H1 (cell line): ENCODE data around the gene GFOD1. TPM values are rescaled to one million over a fixed set of nuclear protein-coding genes. Genes with fewer than 3 reads are reported as not detected.

Experiments used
- CTCF ChIA-PET: fragments of 300-600 bp; sonication (Branson Sonifier 250); formaldehyde crosslinking; loops from one replicate; lab custom pipeline; 2021; ENCODE audit not compliant: partially characterized antibody; lab: Charles Lee
- POLR2A ChIA-PET: fragments of 300-600 bp; sonication (Branson Sonifier 250); formaldehyde crosslinking; loops from one replicate; lab custom pipeline; 2021; ENCODE audit warnings: inconsistent platforms; ENCODE audit not compliant: partially characterized antibody; lab: Charles Lee
- DNase-seq, 2 experiments: peaks; one replicate each; pipeline versions ENCODE4 v3.0.0 to v3.0.0-alpha.2; 2010 to 2022; ENCODE audit warnings: low spot score in 2 of 2, low read depth in 1 of 2, mixed read lengths in 1 of 2
- FAIRE-seq: peaks from 2 replicates; lab custom pipeline; 2011; peaks lifted over from hg19 to GRCh38; lab: Jason Lieb, UNC
- H2AFZ ChIP-seq: 2 replicates; pipeline ENCODE4 v1.8.1; 2012; ENCODE audit warnings: low read length, inconsistent platforms
- H2AK5ac ChIP-seq: 2 replicates; pipeline ENCODE4 v1.6.1; 2013; ENCODE audit warnings: low read depth, low read length
- H2BK120ac ChIP-seq: replicated peaks from 2 replicates; pipeline ENCODE3; 2013; ENCODE audit warnings: low read depth, low read length, inconsistent platforms
- H2BK12ac ChIP-seq: 2 replicates; pipeline ENCODE4 v1.6.1; 2013; ENCODE audit warnings: low read depth, low read length
- H2BK15ac ChIP-seq: 2 replicates; pipeline ENCODE4 v1.6.1; 2013; ENCODE audit warnings: low read length
- H2BK20ac ChIP-seq: 2 replicates; pipeline ENCODE4 v1.6.1; 2013; ENCODE audit warnings: low read length
- H2BK5ac ChIP-seq: 2 replicates; pipeline ENCODE4 v1.6.1; 2013; ENCODE audit warnings: low read depth, low read length
- H3K14ac ChIP-seq: 2 replicates; pipeline ENCODE4 v1.6.1; 2013; ENCODE audit warnings: inconsistent platforms; ENCODE audit not compliant: insufficient read length
- H3K18ac ChIP-seq: 2 replicates; pipeline ENCODE4 v1.6.1; 2013; ENCODE audit warnings: low read length; ENCODE audit errors: extremely low read depth
- H3K23ac ChIP-seq: 2 replicates; pipeline ENCODE4 v1.6.1; 2013; ENCODE audit warnings: inconsistent platforms; ENCODE audit not compliant: insufficient read length
- H3K23me2 ChIP-seq: 2 replicates; pipeline ENCODE4 v1.6.1; 2013; ENCODE audit warnings: low read depth, low read length
- H3K27ac ChIP-seq: 2 replicates; pipeline ENCODE4 v1.6.1; 2011; ENCODE audit warnings: low read depth, low read length, inconsistent platforms
- H3K27me3 ChIP-seq, 4 experiments: replicated peaks in 1 of 4; 1 replicate in 1 of 4; 2 replicates in 3 of 4; pipeline versions ENCODE4 v1.6.1 to v1.8.1; 2011 to 2013; ENCODE audit warnings: low read length in 3 of 4, mild to moderate bottlenecking in 3 of 4, inconsistent platforms in 2 of 4, mixed read lengths in 2 of 4, moderate library complexity in 1 of 4; ENCODE audit not compliant: control insufficient read depth in 3 of 4, insufficient read depth in 3 of 4; ENCODE audit errors: extremely low read depth in 1 of 4
- H3K36me3 ChIP-seq, 4 experiments: 2 replicates each; pipeline versions ENCODE4 v1.6.1 to v1.8.1; 2011 to 2013; ENCODE audit warnings: mild to moderate bottlenecking in 4 of 4, low read length in 3 of 4, moderate library complexity in 2 of 4, control low read depth in 1 of 4, inconsistent platforms in 1 of 4; ENCODE audit not compliant: insufficient read depth in 4 of 4, control insufficient read depth in 2 of 4
- H3K4ac ChIP-seq: replicated peaks from 2 replicates; pipeline ENCODE3; 2013; ENCODE audit warnings: low read length, low read depth, mixed read lengths, inconsistent platforms; ENCODE audit not compliant: insufficient read length
- H3K4me1 ChIP-seq, 4 experiments: replicated peaks in 1 of 4; 1 replicate in 1 of 4; 2 replicates in 3 of 4; pipeline versions ENCODE4 v1.6.1 to v1.8.1; 2011 to 2013; ENCODE audit warnings: low read length in 3 of 4, inconsistent platforms in 2 of 4, mixed read lengths in 1 of 4; ENCODE audit not compliant: insufficient read depth in 4 of 4, control insufficient read depth in 3 of 4
- H3K4me2 ChIP-seq, 2 experiments: 2 replicates each; pipeline versions ENCODE4 v1.6.1 to v1.8.1; 2011 to 2013; ENCODE audit warnings: low read depth in 2 of 2, low read length in 2 of 2, control low read depth in 1 of 2, inconsistent platforms in 1 of 2, mild to moderate bottlenecking in 1 of 2; ENCODE audit not compliant: insufficient read depth in 1 of 2
- H3K4me3 ChIP-seq, 4 experiments: fragments of 200-600, 300-600 bp in 1 of 4; sonication (generic), shearing (Covaris generic), sonication (Bioruptor Twin) in 1 of 4; 2 replicates each; pipeline versions ENCODE4 v1.5.1 to v1.8.1; 2011 to 2016; ENCODE audit warnings: low read length in 4 of 4, low read depth in 3 of 4, control low read depth in 2 of 4, inconsistent platforms in 2 of 4, mild to moderate bottlenecking in 2 of 4, mixed read lengths in 1 of 4, moderate library complexity in 1 of 4; ENCODE audit not compliant: insufficient read depth in 2 of 4; ENCODE audit errors: extremely low read depth in 1 of 4
- H3K56ac ChIP-seq: replicated peaks from 2 replicates; pipeline ENCODE3; 2013; ENCODE audit warnings: low read depth, mild to moderate bottlenecking, mixed read lengths, low read length, inconsistent platforms; ENCODE audit not compliant: insufficient read length
- H3K79me1 ChIP-seq: 2 replicates; pipeline ENCODE4 v1.6.1; 2013; ENCODE audit warnings: low read depth, low read length, control low read depth
- H3K79me2 ChIP-seq, 2 experiments: 2 replicates each; pipeline versions ENCODE4 v1.6.1 to v1.8.1; 2012 to 2013; ENCODE audit warnings: low read length in 2 of 2, mild to moderate bottlenecking in 2 of 2, inconsistent platforms in 1 of 2; ENCODE audit not compliant: insufficient read depth in 2 of 2, control insufficient read depth in 1 of 2
- H3K9ac ChIP-seq, 4 experiments: replicated peaks in 1 of 4; 1 replicate in 1 of 4; 2 replicates in 3 of 4; pipeline versions ENCODE4 v1.6.1 to v1.8.1; 2011 to 2013; ENCODE audit warnings: low read depth in 3 of 4, low read length in 3 of 4, control low read depth in 2 of 4, mild to moderate bottlenecking in 2 of 4, moderate library complexity in 2 of 4, inconsistent platforms in 1 of 4; ENCODE audit errors: extremely low read depth in 1 of 4
- H3K9me3 ChIP-seq, 2 experiments: 2 replicates each; pipeline versions ENCODE4 v1.6.1 to v1.8.1; 2012 to 2013; ENCODE audit warnings: mild to moderate bottlenecking in 2 of 2, moderate library complexity in 2 of 2, control low read depth in 1 of 2, inconsistent platforms in 1 of 2, low read depth in 1 of 2, low read length in 1 of 2, mixed read lengths in 1 of 2; ENCODE audit not compliant: insufficient read depth in 2 of 2
- H4K20me1 ChIP-seq, 2 experiments: replicated peaks in 1 of 2; 2 replicates each; pipeline versions ENCODE3 to v1.8.1; 2011 to 2013; ENCODE audit warnings: inconsistent platforms in 2 of 2, low read length in 2 of 2, mild to moderate bottlenecking in 1 of 2; ENCODE audit not compliant: insufficient read depth in 2 of 2, control insufficient read depth in 1 of 2
- H4K5ac ChIP-seq: 2 replicates; pipeline ENCODE4 v1.6.1; 2013; ENCODE audit warnings: low read length, low read depth, mixed read lengths, inconsistent platforms; ENCODE audit not compliant: insufficient read length
- H4K8ac ChIP-seq: 2 replicates; pipeline ENCODE4 v1.8.0; 2013; ENCODE audit warnings: mild to moderate bottlenecking, moderate library complexity, low read length, inconsistent platforms; ENCODE audit not compliant: insufficient read depth; ENCODE audit errors: extremely low read depth
- H4K91ac ChIP-seq: replicated peaks from 2 replicates; pipeline ENCODE3; 2013; ENCODE audit warnings: low read length, mixed read lengths, inconsistent platforms; ENCODE audit not compliant: insufficient read length
- ASH2L ChIP-seq: fragments of 200-600, 300-600 bp; sonication (generic); IDR thresholded peaks from one replicate; pipeline ENCODE4 v1.7.1; 2017; ENCODE audit warnings: low read length
- CBX5 ChIP-seq: fragments of 300-800, 300-1000 bp; sonication (generic); IDR thresholded peaks from 2 replicates; pipeline ENCODE4 v1.7.1; 2016; ENCODE audit warnings: antibody characterized with exemption, low read length, low read depth
- CBX8 ChIP-seq: fragments of 300-800, 300-1000 bp; sonication (generic); IDR thresholded peaks from 2 replicates; pipeline ENCODE4 v1.7.1; 2016; ENCODE audit warnings: low read depth, low read length, borderline replicate concordance
- CEBPB ChIP-seq: IDR thresholded peaks from 2 replicates; pipeline ENCODE4 v1.6.1; 2012; ENCODE audit warnings: low read depth, low read length
- CHD1 ChIP-seq: IDR thresholded peaks from 2 replicates; pipeline ENCODE4 v1.6.1; 2012; ENCODE audit warnings: low read depth, low read length, improper control_type of control experiment
- FOSL1 ChIP-seq: IDR thresholded peaks from 2 replicates; pipeline ENCODE4 v1.6.1; 2011; ENCODE audit warnings: mild to moderate bottlenecking, low read depth, low read length, moderate library complexity; ENCODE audit not compliant: insufficient read depth
- KDM1A ChIP-seq: fragments of 200-600, 300-600 bp; sonication (generic); IDR thresholded peaks from 2 replicates; pipeline ENCODE4 v1.7.1; 2016; ENCODE audit warnings: mild to moderate bottlenecking, low read length, borderline replicate concordance
- KDM4A ChIP-seq: IDR thresholded peaks from one replicate; pipeline ENCODE4 v1.7.1; 2012; ENCODE audit warnings: low read depth, mild to moderate bottlenecking, moderate library complexity, low read length, inconsistent platforms; ENCODE audit not compliant: severe bottlenecking
- MAFK ChIP-seq: IDR thresholded peaks from 2 replicates; pipeline ENCODE4 v1.6.1; 2012; ENCODE audit warnings: low read depth, mild to moderate bottlenecking, improper control_type of control experiment, low read length
- POU5F1 ChIP-seq: IDR thresholded peaks from 2 replicates; pipeline ENCODE4 v1.6.1; 2011; ENCODE audit warnings: low read depth, mild to moderate bottlenecking, low read length, moderate library complexity
- RAD21 ChIP-seq, 2 experiments: IDR thresholded peaks in 1 of 2; conservative IDR thresholded peaks in 1 of 2; 2 replicates each; pipeline ENCODE4 v1.6.1; 2011; ENCODE audit warnings: low read depth in 2 of 2, low read length in 2 of 2, improper control_type of control experiment in 1 of 2, inconsistent platforms in 1 of 2, mild to moderate bottlenecking in 1 of 2, moderate library complexity in 1 of 2
- RBBP5 ChIP-seq: IDR thresholded peaks from 2 replicates; pipeline ENCODE4 v1.7.1; 2012; ENCODE audit warnings: low read depth, mild to moderate bottlenecking, inconsistent platforms, low read length, moderate library complexity, borderline replicate concordance
- TCF12 ChIP-seq: IDR thresholded peaks from 2 replicates; pipeline ENCODE4 v1.6.1; 2011; ENCODE audit warnings: low read depth, mild to moderate bottlenecking, low read length
- WGBS, 2 experiments: shearing (Covaris generic) in 1 of 2; methylation state at CpG; one replicate each; pipeline versions ENCODE4 v1.1.6 to v1.1.7; 2013 to 2015; ENCODE audit warnings: low lambda C conversion rate in 2 of 2, mixed read lengths in 2 of 2, inconsistent platforms in 1 of 2, low coverage in 1 of 2, missing lambda C conversion rate in 1 of 2; ENCODE audit not compliant: insufficient replicate concordance in 2 of 2, insufficient coverage in 1 of 2, insufficient read length in 1 of 2; ENCODE audit errors: extremely low coverage in 1 of 2, missing lambda C conversion rate in 1 of 2; 5-methylcytosine and 5-hydroxymethylcytosine counted together
- polyA plus RNA-seq, 7 experiments: library from polyadenylated mRNA; depleted of rRNA in 3 of 7; stranded (reverse) in 5 of 7; unstranded in 2 of 7; fragments of >200 nt in 5 of 7; fragments of 200-250 nt in 2 of 7; gene quantifications; 1 replicate in 5 of 7; 2 replicates in 1 of 7; 4 replicates in 1 of 7; pipeline versions ENCODE4 v1.2.1 to v1.2.3, GENCODE V29; 2011 to 2013; ENCODE audit warnings: missing spikeins in 2 of 7, mixed read lengths in 2 of 7
- total RNA-seq: library from RNA; stranded (reverse); fragmentation: NEBNext Ultra II Directional; extraction: Animal tissue kit (Norgen Biotek cat#: 25700); gene quantifications from 2 replicates; pipeline ENCODE4 v1.2.1, GENCODE V29; 2021

Gene GFOD1
- total and polyA plus RNA-seq, 2 of the 8 experiments (the other 6 are each of a cell fraction or from before 2014, with no cell fraction given): 2.5 to 8.8 TPM

DNA sequence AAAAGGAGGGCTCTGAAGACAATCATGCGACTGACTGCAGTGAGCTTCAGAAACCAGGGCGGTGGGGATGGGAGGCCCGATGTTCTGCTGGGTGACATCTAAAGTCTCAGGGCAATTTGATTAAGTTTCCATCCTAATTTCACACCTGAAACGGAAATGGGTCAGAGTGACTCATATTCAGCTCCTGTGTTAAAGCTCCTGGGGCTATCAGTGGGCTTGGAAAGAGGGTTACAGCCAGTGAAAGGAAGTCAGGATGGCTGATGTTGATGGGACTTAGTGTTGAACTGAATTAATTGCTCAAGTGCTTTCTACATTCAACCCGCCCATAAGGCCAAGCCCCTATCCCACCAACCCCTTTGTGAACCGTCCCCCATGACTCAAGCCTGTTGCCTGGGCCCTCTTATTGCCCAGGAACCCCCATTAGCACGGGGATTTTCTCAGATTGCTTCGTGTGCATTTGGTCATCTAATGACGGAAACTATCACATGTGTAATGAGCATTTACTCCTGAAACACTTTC is 112.0 kb downstream of the GFOD1 start:
- POLR2A ChIA-PET: interaction anchor here (0.8 kb wide), 1 partner anchor 9 kb away, joined by 3 read pairs; no protein-coding TSS in a partner anchor
- no peak overlapping the region for H4K91ac ChIP-seq
- H3K27ac ChIP-seq: no peak overlapping the region
- no peaks in the 10 kb centered on the region; the same call in 1 of the 2 replicates for H3K23me2 ChIP-seq
- 96% methylated on average over 9 of the region's 9 CpGs; no CpG with 5 or more reads in 1 of the 2 experiments for WGBS, 2 experiments
- H3K14ac ChIP-seq: no peak overlapping the region
- no peak overlapping the region for H3K4ac ChIP-seq
- no peak overlapping the region for H4K8ac ChIP-seq
- peaks cover 0 to 3% (median 0%) of the 10 kb centered on the region in 4 experiments; a peak in 1 of 7 replicates for H3K4me1 ChIP-seq
- no peak overlapping the region for H2BK12ac ChIP-seq
- no peak overlapping the region for H2BK5ac ChIP-seq
- no peak overlapping the region for H2BK120ac ChIP-seq
- no peak overlapping the region for H3K18ac ChIP-seq
- H3K27me3 ChIP-seq: no peaks in the 10 kb centered on the region
- no peak for FAIRE-seq
- H3K23ac ChIP-seq: no peak overlapping the region
- no peaks in the 10 kb centered on the region for H4K20me1 ChIP-seq
- no peak for DNase-seq
- TF ChIP-seq CBX5 (no peak), KDM1A (no peak), CHD1 (no peak), RBBP5 (no peak), RAD21 (IDR thresholded peaks at IDR 0.05 in 1 of 2, conservative IDR thresholded peaks at IDR 0.05 in 1 of 2; ENCODE audit: low read depth in 2 of 2, low read length in 2 of 2) (no peak), FOSL1 (no peak), CBX8 (no peak), POU5F1 (no peak), TCF12 (no peak), ASH2L (no peak), MAFK (no peak), CEBPB (no peak), KDM4A (no peak)
- CTCF ChIA-PET: interaction anchor here (0.8 to 1.7 kb wide), 5 partner anchors 12 to 112 kb away, joined by 3 to 8 read pairs (median 3); partner anchors contain the start of gene GFOD1
- H2BK15ac ChIP-seq: no peak overlapping the region
- no peaks in the 10 kb centered on the region for H3K79me1 ChIP-seq
- H3K4me3 ChIP-seq: no peak overlapping the region
- H3K4me2 ChIP-seq: no peak overlapping the region
- no peak overlapping the region for H4K5ac ChIP-seq
- H3K79me2 ChIP-seq: no peaks in the 10 kb centered on the region
- no peak overlapping the region for H3K56ac ChIP-seq
- no peak overlapping the region for H2AFZ ChIP-seq
- no peaks in the 10 kb centered on the region for H3K36me3 ChIP-seq
- H3K9me3 ChIP-seq: no peaks in the 10 kb centered on the region
- H3K9ac ChIP-seq: no peak overlapping the region; a peak in 1 of 7 replicates
- H2BK20ac ChIP-seq: no peak overlapping the region
- H2AK5ac ChIP-seq: no peak overlapping the region
